ENCODE results near the gene SORBS2. TPM values are rescaled to one million over a fixed set of nuclear protein-coding genes. Genes with fewer than 3 reads are reported as not detected.

The SORBS2 gene
- total and polyA plus RNA-seq, 2 of the 8 experiments (the other 6 are each of a cell fraction or from before 2014, with no cell fraction given) = 73.0 to 87.1 TPM

- TF ChIP-seq SIX5 (IDR thresholded peaks at IDR 0.05; ENCODE audit: low read depth, low read length) (no peak), TBP (IDR thresholded peaks at IDR 0.05; ENCODE audit: low read depth, low read length) (no peak), YY1 (IDR thresholded peaks at IDR 0.05; ENCODE audit: low read depth, low read length) (no peak), CHD1 (IDR thresholded peaks at IDR 0.05; ENCODE audit: low read depth, low read length) (no peak), POU5F1 (IDR thresholded peaks at IDR 0.05; ENCODE audit: low read depth, low read length) (no peak)
Observed at GRCh38 chr4:185749858-185750257, 62.1 kb downstream of the SORBS2 start (continued).
